GM19468 (cell line): Measurements from ENCODE around the gene OR52E2.
"Not testable (repeated sequence)": the region's sequence is repeated elsewhere in the genome, so short reads cannot be mapped to it uniquely, and the experiment has no call there.

Experiments
- ATAC-seq: cut with Tn5 transposase; IDR thresholded peaks from one replicate; pipeline ENCODE4 v1.9.1; 2021; ENCODE audit warnings: mild to moderate bottlenecking, moderate library complexity, moderate number of reproducible peaks; ENCODE audit not compliant: unreplicated experiment; ENCODE audit errors: extremely low read depth

OR52E2 gene

DNA sequence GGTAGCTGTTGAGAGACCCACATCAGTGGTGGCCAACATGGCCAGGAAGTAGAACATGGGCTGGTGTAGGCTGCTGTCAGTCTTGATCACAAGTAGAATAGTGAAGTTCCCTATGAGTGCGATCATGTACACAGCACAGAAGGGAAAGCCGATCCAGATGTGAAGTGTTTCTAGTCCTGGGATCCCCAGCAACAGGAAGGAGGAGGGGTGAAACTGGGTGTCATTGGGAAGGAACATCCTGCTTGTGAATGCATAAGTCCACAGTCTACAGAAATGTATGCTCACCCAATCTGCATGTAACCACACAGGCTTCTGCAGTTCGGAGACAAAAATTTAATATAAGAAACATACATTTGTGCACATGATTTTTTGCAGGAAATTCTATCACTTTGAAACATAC lies at the start of gene OR52E2:
TSS of gene OR52E2 (minus strand) at position 237 of the 400 bp plus-strand sequence. CDS start at position 237, 0 bp downstream.
- ATAC-seq = no peak

- no peak for ATAC-seq
These were observed 47.9 kb upstream of the OR52E2 start for GRCh38 chr11:5107285-5107684.

GRCh38 chr11:5103066-5103465 lies 43.6 kb upstream of the OR52E2 start:
- ATAC-seq = no peak

DNA sequence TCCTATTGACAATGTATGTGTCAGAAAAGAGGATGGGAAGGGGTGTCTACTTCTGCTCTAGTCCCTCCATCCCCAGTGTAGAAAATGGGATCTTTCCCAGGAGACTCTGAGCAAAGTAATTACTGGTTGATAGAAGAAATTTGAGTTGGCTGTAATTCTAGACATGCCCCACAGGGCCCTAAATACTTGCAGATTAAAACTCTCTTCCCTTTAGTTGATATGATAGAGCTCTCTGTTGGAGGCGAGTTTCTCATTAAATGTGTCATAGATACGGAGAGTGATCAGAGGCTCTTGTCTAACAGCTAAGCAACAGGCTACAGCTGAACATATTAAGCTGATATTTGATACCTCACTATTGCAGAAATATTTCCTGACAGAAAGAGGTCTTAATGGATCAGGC lies 42.8 kb upstream of the OR52E2 start:
- ATAC-seq = no peak

DNA sequence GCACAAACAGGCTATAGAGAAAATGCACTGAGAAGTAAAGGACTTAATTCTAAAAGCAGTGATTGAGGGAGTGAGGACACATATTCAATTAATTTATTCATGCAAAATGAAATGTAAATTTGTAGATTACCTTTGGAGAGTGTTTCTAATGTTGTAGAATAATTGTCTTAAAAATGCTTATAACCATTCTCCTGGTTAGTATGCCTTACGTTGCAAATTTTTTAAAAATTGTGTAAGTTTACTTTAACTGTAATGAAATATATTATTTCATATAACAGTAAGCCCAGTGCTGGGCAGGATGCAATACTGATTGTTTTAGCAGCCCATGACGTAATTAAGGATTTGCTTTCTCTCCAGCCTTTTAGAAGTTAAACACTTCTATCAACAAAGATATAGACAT lies 36.6 kb upstream of the OR52E2 start:
- ATAC-seq = no peak

DNA sequence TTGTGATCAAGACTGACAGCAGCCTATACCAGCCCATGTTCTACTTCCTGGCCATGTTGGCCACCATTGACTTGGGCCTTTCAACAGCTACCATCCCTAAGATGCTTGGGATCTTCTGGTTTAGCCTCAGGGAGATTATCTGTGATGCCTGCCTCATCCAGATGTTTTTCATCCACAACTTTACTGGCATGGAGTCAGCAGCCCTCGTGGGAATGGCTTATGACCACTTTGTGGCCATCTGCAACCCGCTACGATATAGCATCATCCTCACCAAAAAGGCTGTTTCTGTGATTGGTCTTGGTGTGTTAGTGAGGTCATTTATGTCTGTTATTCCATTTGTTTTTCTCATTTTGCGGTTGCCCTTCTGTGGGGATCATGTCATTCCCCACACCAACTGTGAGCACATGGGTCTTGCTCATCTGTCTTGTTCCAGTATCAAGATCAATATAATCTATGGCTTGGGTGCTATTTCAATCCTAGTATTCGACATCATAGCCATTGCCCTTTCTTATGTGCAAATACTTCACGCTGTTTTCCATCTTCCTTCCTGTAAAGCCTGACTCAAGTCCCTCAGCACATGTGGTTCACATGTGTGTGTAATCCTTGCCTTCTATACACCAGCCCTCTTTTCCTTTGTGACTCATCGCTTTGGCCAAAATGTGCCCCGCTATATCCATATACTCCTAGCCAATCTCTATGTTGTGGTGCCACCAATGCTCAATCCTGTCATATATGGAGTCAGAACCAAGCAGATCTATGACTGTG lies 33.6 kb upstream of the OR52E2 start:
- ATAC-seq = no peak

DNA sequence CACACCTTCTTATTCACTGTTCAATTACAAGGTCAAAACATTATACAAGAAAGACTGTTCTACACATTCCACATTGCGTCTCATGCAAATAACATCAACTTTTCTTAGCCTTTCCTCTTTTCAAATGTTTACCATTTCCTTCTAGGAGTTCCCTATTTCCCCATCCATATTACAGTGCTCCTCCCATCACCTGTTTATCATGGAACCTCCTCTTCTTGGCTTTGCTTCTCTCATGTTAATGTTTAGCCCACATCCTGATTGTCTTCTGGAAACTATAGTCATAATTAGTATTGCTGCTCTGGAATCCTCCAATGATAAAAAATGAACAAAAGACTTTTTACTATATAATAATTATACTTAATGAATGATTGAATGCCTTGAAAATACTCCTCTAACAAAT lies 31.2 kb upstream of the OR52E2 start:
- no peak for ATAC-seq

- no peak for ATAC-seq
These were observed 29.1 kb upstream of the OR52E2 start for GRCh38 chr11:5088556-5088955.

GRCh38 chr11:5083602-5084001 lies 24.2 kb upstream of the OR52E2 start:
- no peak for ATAC-seq

GRCh38 chr11:5081405-5081804 lies 22.0 kb upstream of the OR52E2 start:
- no peak for ATAC-seq

DNA sequence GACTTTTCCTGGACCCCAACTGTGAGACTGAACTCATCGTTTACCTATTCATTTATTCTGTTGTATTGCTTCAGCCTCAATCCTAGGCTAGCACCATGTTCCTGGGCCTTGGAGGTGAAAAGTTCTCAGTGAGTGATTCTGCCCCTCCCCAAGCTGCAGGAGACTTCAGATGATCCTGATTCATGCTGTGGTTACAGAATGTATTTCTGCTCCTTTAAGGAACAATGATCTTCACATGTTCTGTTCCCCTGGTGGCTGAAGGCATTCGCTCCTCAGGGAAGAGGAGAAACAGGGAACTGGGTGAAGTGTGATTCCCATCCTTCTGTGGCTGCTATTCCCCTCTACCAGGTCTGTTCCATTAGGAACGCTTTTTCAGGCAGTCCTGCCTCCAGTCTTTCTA lies 12.4 kb upstream of the OR52E2 start:
- no peak for ATAC-seq

DNA sequence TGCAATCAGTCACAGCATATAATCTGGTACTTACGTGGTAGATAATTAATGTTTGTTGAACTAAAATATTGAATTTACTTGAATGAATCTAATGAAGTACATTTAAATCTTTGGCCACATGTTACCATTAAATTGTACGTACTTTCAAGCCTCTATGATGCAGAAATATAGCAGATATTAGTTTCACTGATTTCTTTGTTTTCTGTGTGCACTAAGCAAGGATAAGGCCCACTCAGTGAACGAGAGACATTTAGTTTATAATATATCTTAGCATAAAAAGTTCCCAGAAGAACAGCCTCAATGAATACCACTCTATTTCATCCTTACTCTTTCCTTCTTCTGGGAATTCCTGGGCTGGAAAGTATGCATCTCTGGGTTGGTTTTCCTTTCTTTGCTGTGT lies 9.8 kb upstream of the OR52E2 start, which contains the start of gene OR52E1:
TSS of gene OR52E1 (plus strand) at position 301 of the 400 bp plus-strand sequence.
- no peak for ATAC-seq

GRCh38 chr11:5065027-5065426 lies 5.6 kb upstream of the OR52E2 start:
- ATAC-seq = no peak

- not testable (repeated sequence) for ATAC-seq
These were observed 748 bp downstream of the OR52E2 start for GRCh38 chr11:5058679-5059078.

DNA sequence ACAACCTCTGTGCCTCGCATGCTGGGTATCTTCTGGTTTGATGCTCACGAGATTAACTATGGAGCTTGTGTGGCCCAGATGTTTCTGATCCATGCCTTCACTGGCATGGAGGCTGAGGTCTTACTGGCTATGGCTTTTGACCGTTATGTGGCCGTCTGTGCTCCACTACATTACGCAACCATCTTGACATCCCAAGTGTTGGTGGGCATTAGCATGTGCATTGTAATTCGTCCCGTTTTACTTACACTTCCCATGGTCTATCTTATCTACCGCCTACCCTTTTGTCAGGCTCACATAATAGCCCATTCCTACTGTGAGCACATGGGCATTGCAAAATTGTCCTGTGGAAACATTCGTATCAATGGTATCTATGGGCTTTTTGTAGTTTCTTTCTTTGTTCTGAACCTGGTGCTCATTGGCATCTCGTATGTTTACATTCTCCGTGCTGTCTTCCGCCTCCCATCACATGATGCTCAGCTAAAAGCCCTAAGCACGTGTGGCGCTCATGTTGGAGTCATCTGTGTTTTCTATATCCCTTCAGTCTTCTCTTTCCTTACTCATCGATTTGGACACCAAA lies 12.6 kb downstream of the OR52E2 start:
- ATAC-seq = no peak

DNA sequence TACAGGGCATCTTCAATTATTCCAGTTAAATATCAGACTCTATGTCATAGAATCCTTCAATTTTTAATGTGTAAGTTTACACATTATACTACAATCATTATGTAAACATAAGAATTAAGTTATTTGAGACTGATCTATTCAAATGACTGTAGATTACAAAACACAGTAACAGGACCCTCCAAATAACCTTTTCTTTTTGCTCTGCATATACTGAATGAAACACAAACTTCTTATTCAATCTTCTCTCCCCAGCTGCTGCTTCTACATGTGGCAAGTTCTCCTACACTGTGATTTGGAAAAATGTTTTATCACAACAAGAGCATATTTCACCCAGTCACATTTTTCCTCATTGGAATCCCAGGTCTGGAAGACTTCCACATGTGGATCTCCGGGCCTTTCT lies 13.2 kb downstream of the OR52E2 start, which contains the start of gene OR52J3:
TSS of gene OR52J3 (plus strand) at position 301 of the 400 bp plus-strand sequence. CDS start at position 301, 0 bp downstream.
- ATAC-seq = no peak

DNA sequence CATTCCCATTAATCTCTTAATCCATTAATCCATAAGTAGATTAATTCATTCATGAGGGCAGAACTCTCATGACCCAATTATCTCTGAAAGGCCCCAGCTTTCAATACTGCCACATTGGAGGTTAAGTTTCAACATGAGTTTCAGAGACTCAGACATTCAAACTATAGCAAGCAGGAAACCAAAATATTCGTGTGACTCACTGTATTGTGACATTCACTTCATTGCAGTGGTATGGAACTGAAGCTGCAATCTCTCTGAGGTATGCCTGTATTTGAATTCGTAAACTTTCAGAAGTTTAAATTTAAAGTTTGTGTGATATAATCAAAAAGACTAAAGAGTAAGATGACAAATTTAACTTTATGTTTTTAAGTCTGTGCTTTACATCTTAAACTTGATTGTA lies 16.0 kb downstream of the OR52E2 start:
- ATAC-seq = no peak

- no peak for ATAC-seq
These were observed 17.3 kb downstream of the OR52E2 start for GRCh38 chr11:5042091-5042490.

DNA sequence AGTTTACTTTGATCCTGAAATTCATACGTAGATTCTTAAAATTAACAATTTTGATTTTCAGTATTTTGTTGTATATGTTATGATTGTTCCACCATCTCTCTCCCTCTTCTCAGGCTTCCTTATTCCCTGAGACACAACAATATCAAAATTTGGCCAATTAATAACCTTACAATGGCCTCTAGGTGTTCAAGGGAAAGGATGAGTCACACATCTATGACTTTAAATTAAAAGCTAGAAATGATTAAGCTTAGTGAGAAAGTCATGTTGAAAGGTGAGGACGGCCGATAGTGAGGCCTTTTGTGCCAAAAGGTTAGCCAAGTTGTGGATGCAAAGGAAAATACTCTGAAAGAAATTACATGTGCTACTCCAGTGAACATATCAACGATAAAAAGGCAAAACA lies 18.6 kb downstream of the OR52E2 start:
- ATAC-seq = no peak

DNA sequence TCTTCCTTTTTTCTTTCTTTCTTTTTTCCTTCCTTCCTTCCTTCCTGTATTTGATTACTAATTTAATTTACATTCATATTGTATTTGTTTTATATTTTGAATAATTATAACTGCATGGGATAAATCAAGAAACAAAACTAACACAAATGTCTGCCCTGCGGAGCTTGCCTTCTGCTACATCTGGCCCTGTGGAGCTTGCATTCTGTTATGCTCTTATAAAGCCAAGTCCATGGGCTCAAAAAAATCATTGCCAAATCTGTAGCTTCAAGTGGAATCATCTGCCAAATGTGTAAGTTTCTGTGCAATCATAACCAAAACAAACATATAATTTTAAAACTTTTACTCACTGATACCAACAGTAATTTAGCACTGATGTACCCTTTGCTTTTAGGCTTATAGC lies 21.1 kb downstream of the OR52E2 start:
- ATAC-seq = no peak

GRCh38 chr11:5037926-5038325 lies 21.5 kb downstream of the OR52E2 start:
- no peak for ATAC-seq

DNA sequence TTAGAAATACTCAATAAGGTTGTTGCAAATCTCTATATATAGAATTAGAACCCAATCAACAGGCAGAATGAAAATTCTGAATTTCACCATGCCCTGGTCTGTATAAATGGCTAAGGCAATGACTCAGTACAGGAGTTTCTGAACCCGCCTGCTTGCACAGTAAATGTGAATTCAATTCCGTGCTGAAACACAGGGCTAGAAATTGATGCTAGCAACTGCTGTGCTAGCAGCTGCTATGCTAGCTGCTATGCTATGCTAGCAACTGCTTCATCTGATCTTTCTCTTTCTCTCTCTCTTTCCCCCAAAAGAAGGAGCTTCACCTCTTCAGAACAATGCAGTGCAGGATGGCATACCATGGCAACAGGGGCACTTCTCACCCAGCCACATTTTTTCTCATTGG lies 22.8 kb downstream of the OR52E2 start:
- ATAC-seq = no peak
